HEK293 (cell line): ENCODE measurements around the gene TBC1D22A.

Experiments used
- CTCF ChIA-PET: fragments of 350-600 bp; formaldehyde crosslinking; extraction: SDS; loops from one replicate; lab custom pipeline; 2021; ENCODE audit warnings: antibody characterized with exemption; lab: Yijun Ruan, JAX
- POLR2A ChIA-PET: fragments of 300-600 bp; formaldehyde crosslinking; extraction: SDS; loops from one replicate; lab custom pipeline; 2020; ENCODE audit warnings: antibody characterized with exemption, inconsistent platforms; lab: Yijun Ruan, JAX
- H3K27ac ChIP-seq: fragments of 200-500 bp; sonication (Bioruptor generic); 2 replicates; pipeline ENCODE4 v1.5.1; 2014; ENCODE audit warnings: low read depth, low read length, control low read depth, inconsistent platforms; ENCODE audit errors: extremely low read depth
- H3K36me3 ChIP-seq, 2 experiments: fragments of 200-500 bp in 1 of 2; sonication (Bioruptor generic) in 1 of 2; 1 replicate in 1 of 2; 2 replicates in 1 of 2; pipeline ENCODE4 v1.5.1; 2014 to 2017; ENCODE audit warnings: inconsistent platforms in 2 of 2, low read length in 2 of 2; ENCODE audit not compliant: control insufficient read depth in 2 of 2, insufficient read depth in 1 of 2
- H3K4me1 ChIP-seq: fragments of 200-500 bp; sonication (Bioruptor generic); 2 replicates; pipeline ENCODE4 v1.5.1; 2014; ENCODE audit warnings: mild to moderate bottlenecking, low read length, inconsistent platforms; ENCODE audit not compliant: control insufficient read depth, insufficient read depth
- H3K4me3 ChIP-seq: 2 replicates; pipeline ENCODE4 v1.5.1; 2011; ENCODE audit warnings: low read depth, mild to moderate bottlenecking, control low read depth, low read length, moderate library complexity
- H3K9me3 ChIP-seq: fragments of 200-500 bp; sonication (Bioruptor generic); 2 replicates; pipeline ENCODE4 v1.5.1; 2014; ENCODE audit warnings: low read depth, low read length, inconsistent platforms; ENCODE audit not compliant: control insufficient read depth, insufficient read depth
- CTCF ChIP-seq: fragments of 450-650 bp; formaldehyde crosslinking; IDR thresholded peaks from 2 replicates; pipeline ENCODE4 v1.5.1; 2016; ENCODE audit warnings: missing biosample characterization, missing genetic modification characterization
- HOXC10 ChIP-seq: sonication (generic); formaldehyde crosslinking; IDR thresholded peaks from 2 replicates; pipeline ENCODE4 v1.8.1; 2023; ENCODE audit warnings: mild to moderate bottlenecking, missing genetic modification reagents
- IKZF3 ChIP-seq: fragments of 450-650 bp; IDR thresholded peaks from 2 replicates; pipeline ENCODE4 v1.5.0; 2018; ENCODE audit warnings: missing biosample characterization, mild to moderate bottlenecking, missing genetic modification characterization, moderate library complexity
- MZF1 ChIP-seq: fragments of 450-650 bp; formaldehyde crosslinking; IDR thresholded peaks from 2 replicates; pipeline ENCODE4 v1.5.1; 2017; ENCODE audit warnings: missing biosample characterization, missing genetic modification characterization, borderline replicate concordance
- PRDM4 ChIP-seq: fragments of 450-650 bp; formaldehyde crosslinking; IDR thresholded peaks from 2 replicates; pipeline ENCODE4 v1.5.1; 2017; ENCODE audit warnings: missing biosample characterization, missing genetic modification characterization
- PRDM6 ChIP-seq: fragments of 450-650 bp; formaldehyde crosslinking; IDR thresholded peaks from 2 replicates; pipeline ENCODE4 v1.5.1; 2017; ENCODE audit warnings: missing biosample characterization, missing genetic modification characterization
- RBAK ChIP-seq: fragments of 450-650 bp; formaldehyde crosslinking; IDR thresholded peaks from 2 replicates; pipeline ENCODE4 v1.5.1; 2016; ENCODE audit warnings: missing biosample characterization, missing genetic modification characterization
- SETDB1 ChIP-seq: IDR thresholded peaks from one replicate; pipeline ENCODE4 v1.6.1; 2017; ENCODE audit warnings: mild to moderate bottlenecking, low read length, moderate library complexity, mixed read lengths; ENCODE audit not compliant: insufficient read length
- ZBTB11 ChIP-seq: fragments of 450-650 bp; formaldehyde crosslinking; conservative IDR thresholded peaks from 2 replicates; pipeline ENCODE4 v1.5.1; 2016; ENCODE audit warnings: low read depth, missing biosample characterization, missing genetic modification characterization
- ZBTB8A ChIP-seq: fragments of 450-650 bp; formaldehyde crosslinking; IDR thresholded peaks from 2 replicates; pipeline ENCODE4 v1.5.1; 2016; ENCODE audit warnings: missing biosample characterization, missing genetic modification characterization
- ZNF157 ChIP-seq: fragments of 450-650 bp; formaldehyde crosslinking; IDR thresholded peaks from 2 replicates; pipeline ENCODE4 v1.5.1; 2016; ENCODE audit warnings: missing biosample characterization, missing genetic modification characterization
- ZNF175 ChIP-seq: fragments of 450-650 bp; formaldehyde crosslinking; IDR thresholded peaks from 2 replicates; pipeline ENCODE4 v1.5.1; 2016; ENCODE audit warnings: missing biosample characterization, missing genetic modification characterization
- ZNF214 ChIP-seq: fragments of 450-650 bp; formaldehyde crosslinking; IDR thresholded peaks from 2 replicates; pipeline ENCODE4 v1.5.1; 2017; ENCODE audit warnings: missing biosample characterization, mild to moderate bottlenecking, missing genetic modification characterization, borderline replicate concordance
- ZNF221 ChIP-seq: fragments of 450-650 bp; formaldehyde crosslinking; IDR thresholded peaks from 2 replicates; pipeline ENCODE4 v1.5.1; 2017; ENCODE audit warnings: missing biosample characterization, missing genetic modification characterization, borderline replicate concordance
- ZNF311 ChIP-seq: fragments of 450-650 bp; formaldehyde crosslinking; IDR thresholded peaks from 2 replicates; pipeline ENCODE4 v1.5.1; 2017; ENCODE audit warnings: missing biosample characterization, missing genetic modification characterization, borderline replicate concordance
- ZNF398 ChIP-seq: fragments of 450-650 bp; formaldehyde crosslinking; IDR thresholded peaks from 2 replicates; pipeline ENCODE4 v1.5.1; 2017; ENCODE audit warnings: missing biosample characterization, missing genetic modification characterization
- ZNF510 ChIP-seq: fragments of 450-650 bp; formaldehyde crosslinking; IDR thresholded peaks from 2 replicates; pipeline ENCODE4 v1.5.1; 2018; ENCODE audit warnings: mild to moderate bottlenecking, missing genetic modification characterization, missing biosample characterization; ENCODE audit not compliant: insufficient replicate concordance
- ZNF529 ChIP-seq: fragments of 450-650 bp; formaldehyde crosslinking; IDR thresholded peaks from 2 replicates; pipeline ENCODE4 v1.5.1; 2017; ENCODE audit warnings: missing genetic modification characterization, missing biosample characterization; ENCODE audit not compliant: insufficient replicate concordance
- ZNF530 ChIP-seq: fragments of 450-650 bp; formaldehyde crosslinking; IDR thresholded peaks from 2 replicates; pipeline ENCODE4 v1.5.1; 2016; ENCODE audit warnings: low read depth, missing biosample characterization, missing genetic modification characterization
- ZNF664 ChIP-seq: fragments of 450-650 bp; formaldehyde crosslinking; IDR thresholded peaks from 2 replicates; pipeline ENCODE4 v1.5.1; 2016; ENCODE audit warnings: missing biosample characterization, missing genetic modification characterization
- ZNF677 ChIP-seq: fragments of 450-650 bp; IDR thresholded peaks from 2 replicates; pipeline ENCODE4 v1.5.0; 2018; ENCODE audit warnings: missing biosample characterization, mild to moderate bottlenecking, missing genetic modification characterization, moderate library complexity
- ZNF692 ChIP-seq: fragments of 450-650 bp; formaldehyde crosslinking; IDR thresholded peaks from 2 replicates; pipeline ENCODE4 v1.5.1; 2016; ENCODE audit warnings: missing biosample characterization, missing genetic modification characterization
- ZNF830 ChIP-seq: fragments of 450-650 bp; IDR thresholded peaks from 2 replicates; pipeline ENCODE4 v1.5.0; 2018; ENCODE audit warnings: missing biosample characterization, missing genetic modification characterization, low read depth, mild to moderate bottlenecking, moderate library complexity
- ZSCAN30 ChIP-seq: fragments of 450-650 bp; IDR thresholded peaks from 2 replicates; pipeline ENCODE4 v1.5.1; 2018; ENCODE audit warnings: missing biosample characterization, mild to moderate bottlenecking, missing genetic modification characterization, moderate library complexity

Gene TBC1D22A

GRCh38 chr22:47221840-47222615, 459.6 kb downstream of the TBC1D22A start:
- no peaks in the 10 kb centered on the region for H3K36me3 ChIP-seq
- CTCF ChIA-PET: interaction anchor here (0.5 kb wide), 1 partner anchor 239 kb away, joined by 4 read pairs; no protein-coding TSS in a partner anchor
- no peak overlapping the region; the same call in 1 of the 2 replicates for H3K27ac ChIP-seq
- H3K4me1 ChIP-seq: peaks cover 8% of the 10 kb centered on the region; the same call in 1 of the 2 replicates
- no peaks in the 10 kb centered on the region for H3K9me3 ChIP-seq
- POLR2A ChIA-PET: no interaction called here
- H3K4me3 ChIP-seq: no peak overlapping the region
- TF ChIP-seq PRDM4 (tag by site-specific recombination) (no peak), ZNF530 (tag by site-specific recombination) (no peak), ZNF692 (tag by site-specific recombination) (no peak), PRDM6 (peak; percentile 82), ZNF214 (tag by site-specific recombination) (no peak), ZNF311 (tag by site-specific recombination) (no peak), ZNF175 (tag by site-specific recombination) (no peak), ZNF529 (tag by site-specific recombination) (no peak), ZNF157 (tag by site-specific recombination) (no peak), ZNF830 (tag by site-specific recombination) (no peak), ZNF677 (no peak), SETDB1 (no peak), CTCF (tag by site-specific recombination) (no peak), ZBTB11 (tag by site-specific recombination) (no peak), ZNF664 (tag by site-specific recombination) (no peak), ZNF398 (peak; percentile 31; the same call in 1 of the 2 replicates), ZNF221 (tag by site-specific recombination) (no peak), ZBTB8A (tag by site-specific recombination) (peak; percentile 44), IKZF3 (tag by site-specific recombination) (peak; percentile 38; the same call in 1 of the 2 replicates), MZF1 (tag by site-specific recombination) (no peak), RBAK (no peak), ZNF510 (tag by site-specific recombination) (no peak), ZSCAN30 (peak; percentile 71; the same call in 1 of the 2 replicates), HOXC10 (CRISPR knock-in tag) (no peak)
